ENCODE data around the gene C2CD4C.
"Not testable (repeated sequence)": the region's sequence is repeated elsewhere in the genome, so short reads cannot be mapped to it uniquely, and the experiment has no call there.

Gene C2CD4C

DNA sequence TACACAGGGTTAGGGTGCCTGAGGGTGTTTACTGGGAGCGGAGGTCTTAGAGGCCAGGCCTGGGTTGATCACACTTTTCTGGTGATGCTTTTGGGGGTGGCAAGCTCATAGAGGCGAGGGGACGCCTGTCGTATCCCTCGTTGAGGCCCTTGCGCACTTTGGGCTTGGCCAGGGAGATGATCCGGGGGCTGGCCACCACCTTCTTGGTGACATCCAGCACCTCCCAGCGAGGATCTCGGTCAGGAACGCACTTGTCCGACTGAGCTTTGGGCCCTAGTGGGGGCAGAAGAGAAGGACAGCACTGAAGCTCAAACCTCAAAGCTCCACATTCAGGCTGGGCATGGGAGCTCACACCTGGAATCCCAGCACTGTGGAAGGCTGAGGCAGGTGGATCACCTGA lies 46.8 kb downstream of the C2CD4C start:
- DNase-seq: no peak

DNA sequence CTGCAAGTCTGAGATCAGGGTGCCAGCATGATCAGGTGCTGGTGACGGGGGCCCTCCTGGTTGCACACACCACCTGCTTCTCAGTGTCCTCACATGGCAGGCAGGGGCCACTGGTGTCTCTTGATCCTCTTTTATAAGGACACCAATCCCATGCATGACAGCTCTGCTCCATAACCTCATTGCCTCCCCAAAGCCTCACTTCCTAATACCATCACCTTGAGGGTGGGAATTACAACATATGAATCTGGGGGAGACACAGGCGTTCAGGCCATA lies 49.4 kb downstream of the C2CD4C start:
- DNase-seq: no peak

DNA sequence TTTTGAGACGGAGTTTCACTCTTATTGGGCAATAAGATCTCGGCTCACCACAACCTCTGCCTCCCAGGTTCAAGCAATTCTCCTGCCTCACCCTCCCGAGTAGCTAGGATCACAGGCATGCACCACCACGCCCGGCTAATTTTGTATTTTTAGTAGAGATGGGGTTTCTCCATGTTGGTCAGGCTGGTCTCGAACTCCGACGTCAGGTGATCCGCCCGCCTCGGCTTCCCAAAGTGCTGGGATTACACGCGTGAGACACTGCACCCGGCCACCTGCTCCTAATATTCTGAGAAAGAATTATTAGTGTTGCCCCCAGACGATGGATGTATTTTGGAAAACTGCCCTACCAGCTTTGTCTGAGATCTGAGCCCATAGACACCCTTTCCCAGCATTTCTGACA lies 53.4 kb downstream of the C2CD4C start:
- DNase-seq: not testable (repeated sequence)

Data from fibroblast of skin of right biceps (primary cell).